ENCODE results near the gene BTN1A1.
"Not testable (repeated sequence)": the region's sequence is repeated elsewhere in the genome, so short reads cannot be mapped to it uniquely, and the experiment has no call there.

The BTN1A1 gene

DNA sequence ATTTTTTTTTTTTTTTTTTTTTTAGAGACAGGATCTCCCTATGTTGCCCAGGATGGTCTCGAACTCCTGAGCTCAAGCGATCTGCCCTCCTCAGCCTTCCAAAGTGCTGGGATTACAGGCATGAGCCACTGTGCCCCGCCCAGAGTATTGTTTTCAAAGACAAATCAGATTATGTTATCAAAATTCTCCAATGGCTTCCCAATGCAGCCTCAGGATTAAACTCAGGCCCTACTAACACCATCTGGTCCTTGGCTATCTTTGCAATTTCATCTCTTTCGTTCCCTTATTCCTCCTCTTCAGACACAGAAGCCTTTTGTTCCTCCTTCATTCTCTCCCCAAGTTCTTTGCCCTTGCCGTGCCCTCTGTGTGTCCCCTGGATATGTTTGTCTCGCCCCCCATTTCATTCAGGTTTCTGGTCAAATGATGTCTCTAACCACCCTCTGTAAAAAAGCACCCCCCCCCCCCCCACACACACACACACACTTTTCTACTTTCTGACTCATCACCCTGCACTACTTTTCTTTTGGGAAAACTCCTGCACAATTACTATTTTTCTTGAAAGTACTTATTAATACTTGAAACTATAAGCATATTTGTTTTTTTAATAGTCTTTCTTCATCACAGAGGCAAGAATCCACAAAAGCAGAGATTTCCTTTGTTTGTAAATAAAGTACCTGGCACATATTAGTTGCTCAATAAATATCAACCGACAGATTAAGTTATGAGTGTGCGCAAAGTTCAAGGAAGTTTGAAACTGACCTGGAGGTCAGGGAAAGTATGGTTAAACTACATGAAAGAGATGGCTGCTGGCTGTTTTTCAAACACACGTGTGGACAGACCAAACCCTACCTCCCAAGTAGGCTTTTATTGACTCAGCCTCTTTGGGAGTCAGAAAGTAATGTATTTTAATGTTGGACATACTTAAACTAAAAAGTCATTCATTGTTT is 16.7 kb downstream of the BTN1A1 start:
- DNase-seq (ENCODE audit: low read depth) = no peak

DNA sequence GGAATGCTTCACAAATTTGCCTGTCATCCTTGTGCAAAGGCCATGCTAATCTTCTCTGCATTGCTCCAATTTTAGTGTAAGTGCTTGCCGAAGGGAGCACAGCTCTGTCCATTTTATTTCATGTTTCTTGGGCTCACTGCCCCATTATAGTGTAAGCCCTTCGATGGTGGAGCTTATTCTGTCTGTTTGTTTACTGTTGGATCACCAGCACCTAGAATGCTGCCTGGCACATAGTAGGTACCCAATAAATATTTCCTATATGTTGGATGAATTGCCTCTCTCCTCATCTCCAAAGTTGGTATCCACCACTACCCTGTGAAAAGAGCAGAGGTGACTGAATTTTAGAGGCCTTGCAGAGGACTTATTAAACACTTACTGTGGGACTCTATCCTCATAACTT is 19.3 kb downstream of the BTN1A1 start:
- DNase-seq (ENCODE audit: low read depth) = no peak

DNA sequence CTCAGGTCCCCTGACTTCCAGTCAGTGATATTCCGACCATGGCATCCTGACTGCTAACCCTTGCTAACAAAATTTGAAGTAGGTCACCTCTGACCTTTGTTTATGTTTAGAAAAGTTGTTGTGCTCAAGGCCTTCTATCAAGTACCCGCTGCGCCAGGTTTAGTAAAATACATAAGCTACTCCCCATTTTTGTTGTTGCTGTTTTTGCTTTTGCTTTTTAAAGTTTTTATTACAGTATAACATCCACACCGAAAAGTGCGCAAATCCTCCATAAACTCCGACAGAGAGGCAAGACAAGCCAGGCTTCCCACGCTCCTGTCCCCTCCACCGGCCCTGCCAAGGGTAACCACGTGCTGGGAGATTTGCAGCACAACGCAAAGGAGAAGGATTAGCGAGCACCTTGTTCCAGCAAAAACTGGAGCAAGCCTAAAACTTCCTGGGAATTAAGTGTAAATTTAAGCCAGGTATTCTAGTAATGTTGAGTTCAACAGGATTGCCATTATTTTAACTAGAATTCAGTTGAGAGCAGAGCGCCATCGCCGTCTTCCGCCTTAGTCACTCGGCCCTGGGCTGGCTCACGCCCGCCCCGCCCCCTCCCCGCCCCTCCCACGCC is 20.2 kb downstream of the BTN1A1 start:
- no peak for DNase-seq (ENCODE audit: low read depth)

DNA sequence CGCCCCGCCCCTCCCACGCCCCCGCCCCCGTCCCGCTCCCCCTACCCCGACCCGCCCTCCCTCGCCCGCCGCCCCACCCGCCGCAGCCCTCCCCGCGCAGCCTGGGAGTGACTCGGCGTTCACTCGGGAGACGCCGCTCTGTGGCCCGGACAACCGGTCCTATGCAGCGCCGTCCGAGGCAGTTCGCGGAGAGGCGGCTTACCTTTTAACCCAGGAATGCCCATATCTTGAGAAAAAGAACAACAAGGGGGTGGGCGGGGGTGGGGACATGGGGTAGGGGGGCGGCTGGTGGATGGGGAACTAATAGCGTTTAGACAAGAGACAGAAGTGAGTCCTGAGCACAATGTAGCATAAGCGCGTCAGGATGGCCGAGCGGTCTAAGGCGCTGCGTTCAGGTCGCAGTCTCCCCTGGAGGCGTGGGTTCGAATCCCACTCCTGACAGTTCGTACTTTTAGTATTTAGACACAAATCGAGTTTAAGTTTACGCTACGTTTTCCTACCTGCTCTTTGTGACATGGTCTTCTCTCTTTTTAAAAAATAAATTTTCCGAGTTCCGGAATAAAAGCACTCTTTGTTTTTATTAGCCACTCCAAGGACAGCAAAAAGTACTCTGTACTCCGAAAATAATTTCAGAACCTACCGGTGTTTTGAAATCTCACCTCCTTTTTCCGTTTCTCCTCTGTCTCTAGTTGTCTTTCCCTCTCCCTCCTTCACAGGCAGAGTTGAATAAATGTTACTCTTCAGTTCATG is 20.9 kb downstream of the BTN1A1 start:
- DNase-seq (ENCODE audit: low read depth) = peak; percentile 69

DNA sequence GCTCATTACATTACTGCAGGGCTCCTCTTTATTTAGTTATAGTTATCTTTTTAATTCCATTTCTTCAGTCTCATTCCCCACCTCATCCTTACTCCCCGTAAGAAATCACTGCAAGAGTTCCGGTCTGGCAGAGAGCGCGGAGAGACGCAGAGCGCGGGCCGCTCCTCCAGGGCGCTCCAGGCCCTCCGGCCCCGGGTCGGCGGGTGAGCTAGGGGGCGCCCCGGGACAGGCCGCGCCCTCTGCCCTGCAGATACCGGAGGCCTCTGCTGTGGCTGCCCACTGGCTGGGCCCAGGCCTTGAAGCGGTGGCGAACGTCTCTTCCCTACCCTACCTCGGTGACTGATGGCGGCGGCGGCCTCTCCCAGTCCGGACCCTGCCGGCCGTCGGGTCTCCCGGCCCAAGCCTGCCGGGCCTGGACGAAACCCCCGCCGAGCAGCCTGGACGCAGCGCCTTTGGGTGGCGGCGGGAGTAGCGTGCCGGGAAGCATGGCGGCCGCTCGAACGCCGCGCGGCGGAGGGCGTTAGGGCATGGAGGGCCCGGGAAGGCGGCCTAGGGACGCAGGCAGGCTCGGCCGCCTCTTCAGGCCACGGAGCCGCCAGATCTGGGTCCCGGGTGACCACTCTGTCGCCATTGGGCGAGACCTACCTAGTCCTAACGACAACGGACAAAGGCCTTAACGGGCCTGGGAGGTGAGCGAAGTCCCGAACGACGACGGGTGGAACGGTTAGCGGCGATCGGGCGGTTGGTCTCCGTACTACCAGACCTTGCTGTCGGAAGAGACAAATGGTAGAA is 21.7 kb downstream of the BTN1A1 start:
- DNase-seq (ENCODE audit: low read depth) = peak; percentile 61

DNA sequence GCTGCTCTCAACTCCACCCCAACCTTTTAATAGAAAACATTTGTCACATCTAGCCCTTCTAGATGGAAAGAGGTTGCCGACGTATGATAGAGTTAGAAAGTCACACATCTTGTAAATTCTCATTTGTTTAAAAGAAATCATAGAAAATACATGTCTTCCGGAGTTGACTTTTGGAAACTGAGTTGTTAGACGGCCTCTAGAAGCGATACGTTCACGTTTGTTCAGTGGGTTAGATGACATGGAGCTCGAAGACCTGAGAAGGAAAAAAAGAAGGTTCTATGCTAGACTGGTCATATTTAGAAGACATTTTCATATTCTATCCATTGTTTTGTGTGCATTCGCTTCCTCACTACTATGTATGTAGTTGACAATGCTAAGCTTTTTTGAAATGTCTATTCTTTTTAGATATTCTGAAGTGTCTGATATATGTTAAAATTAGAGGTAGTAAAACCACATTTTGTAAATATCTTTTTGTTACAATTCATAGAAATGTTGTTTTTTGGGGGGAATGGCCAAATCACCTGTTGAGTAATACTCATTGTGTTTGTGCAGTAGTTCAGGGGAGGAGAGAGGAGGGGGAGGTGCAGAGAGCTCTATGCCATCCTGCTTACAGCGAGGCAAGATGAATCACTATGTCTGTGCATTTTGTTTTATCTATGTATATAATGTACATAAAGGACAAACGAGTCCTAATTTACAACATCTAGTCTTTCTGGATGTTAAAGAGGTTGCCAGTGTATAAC is 22.6 kb downstream of the BTN1A1 start:
- DNase-seq (ENCODE audit: low read depth) = not testable (repeated sequence)

DNA sequence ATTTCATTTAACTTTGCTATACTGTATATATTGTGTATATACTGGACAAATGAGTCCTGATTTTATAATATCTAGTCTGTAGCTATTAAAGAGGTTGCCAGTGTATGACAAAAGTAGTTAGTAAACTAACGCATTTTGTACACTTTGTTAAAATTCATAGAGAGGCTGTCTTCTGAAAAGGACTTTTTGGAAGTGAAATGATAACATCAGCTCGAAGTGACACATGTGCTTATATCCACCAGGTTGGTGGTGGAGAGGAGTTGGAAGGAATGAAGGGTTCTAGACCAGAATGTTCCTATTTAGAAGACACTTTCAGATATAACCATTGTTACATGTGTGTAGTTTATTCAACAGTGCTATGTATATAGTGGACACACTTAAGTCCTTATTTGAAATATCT is 24.2 kb downstream of the BTN1A1 start:
- not testable (repeated sequence) for DNase-seq (ENCODE audit: low read depth)

DNA sequence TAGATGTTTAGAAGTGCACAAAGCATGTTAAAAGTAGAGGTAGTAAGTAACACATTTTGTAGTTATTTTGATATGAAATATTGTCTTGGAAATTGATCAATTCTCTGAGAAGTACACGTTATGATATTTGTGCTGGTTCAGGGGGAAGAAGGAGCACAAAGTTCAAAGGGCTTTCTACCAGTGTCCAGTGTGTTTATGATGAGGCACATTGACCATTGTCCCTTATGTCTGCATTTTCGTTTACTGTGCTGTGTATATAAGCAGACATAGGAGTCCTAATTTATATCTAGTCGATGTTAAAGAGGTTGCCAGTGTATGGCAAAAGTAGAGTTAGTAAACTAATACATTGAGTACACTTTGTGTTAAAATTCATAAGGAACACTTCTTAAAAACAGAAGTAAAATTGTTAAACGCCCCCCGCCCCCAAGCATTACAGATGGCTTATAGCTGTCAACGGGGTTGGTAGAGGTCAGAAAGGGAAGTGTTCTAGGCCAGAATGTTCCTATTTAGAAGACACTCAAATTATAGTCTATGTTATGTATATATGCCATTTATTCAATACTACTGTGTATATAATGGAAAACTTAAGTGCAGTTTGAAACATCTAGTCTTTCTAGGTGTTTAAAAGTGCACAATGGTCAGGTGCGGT is 24.7 kb downstream of the BTN1A1 start:
- no peak for DNase-seq (ENCODE audit: low read depth)

DNA sequence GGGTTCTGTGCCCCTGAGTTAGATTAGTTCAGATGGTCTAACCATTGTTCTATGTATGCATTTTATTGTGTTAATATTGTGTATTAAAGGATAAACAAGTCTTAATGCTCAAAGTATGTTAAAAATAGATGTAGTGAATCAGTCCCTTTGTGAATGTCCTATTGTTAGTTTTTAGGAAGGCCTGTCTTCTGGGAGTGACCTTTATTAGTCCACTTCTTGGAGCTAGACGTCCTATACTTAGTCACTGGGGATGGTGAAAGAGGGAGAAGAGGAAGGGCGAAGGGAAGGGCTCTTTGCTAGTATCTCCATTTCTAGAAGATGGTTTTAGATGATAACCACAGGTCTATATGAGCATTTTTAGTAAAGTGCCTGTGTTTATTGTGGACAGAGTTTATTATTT is 25.7 kb downstream of the BTN1A1 start:
- DNase-seq (ENCODE audit: low read depth) = no peak

DNA sequence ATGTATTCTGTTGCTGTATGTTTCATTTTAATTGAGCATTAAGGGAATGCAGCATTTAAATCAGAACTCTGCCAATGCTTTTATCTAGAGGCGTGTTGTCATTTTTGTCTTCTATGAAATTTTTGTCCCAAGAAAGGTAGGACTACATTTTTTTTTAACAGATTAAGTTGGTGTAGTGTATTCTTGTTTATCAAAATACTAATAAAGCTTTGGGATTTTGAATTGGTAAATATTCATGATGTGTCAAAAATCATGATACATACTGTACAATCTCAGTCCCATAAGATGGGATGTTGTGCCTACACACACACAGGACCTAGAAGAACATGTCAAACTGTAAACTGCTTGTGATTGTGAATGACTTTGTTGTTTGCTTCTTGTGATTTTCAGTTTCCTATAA is 26.8 kb downstream of the BTN1A1 start:
- no peak for DNase-seq (ENCODE audit: low read depth)

DNA sequence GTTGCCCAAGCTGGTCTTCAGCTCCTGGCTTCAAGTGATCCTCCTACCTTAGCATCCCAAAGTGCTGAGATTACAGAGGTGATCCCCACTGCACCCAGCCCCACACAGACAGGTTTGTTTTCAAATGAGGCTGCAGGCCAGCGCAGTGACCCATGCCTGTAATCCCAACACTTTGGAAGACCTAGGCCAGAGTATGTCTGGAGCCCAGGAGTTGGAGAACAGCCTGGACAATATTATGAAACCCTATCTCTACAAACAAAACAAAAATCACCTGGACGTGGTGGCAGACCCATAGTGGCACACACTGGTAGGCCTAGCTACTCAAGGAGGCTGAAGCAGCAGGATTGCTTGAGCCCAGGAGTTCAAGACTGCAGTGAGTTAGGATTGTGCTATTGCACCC is 30.1 kb downstream of the BTN1A1 start:
- DNase-seq (ENCODE audit: low read depth) = no peak

DNA sequence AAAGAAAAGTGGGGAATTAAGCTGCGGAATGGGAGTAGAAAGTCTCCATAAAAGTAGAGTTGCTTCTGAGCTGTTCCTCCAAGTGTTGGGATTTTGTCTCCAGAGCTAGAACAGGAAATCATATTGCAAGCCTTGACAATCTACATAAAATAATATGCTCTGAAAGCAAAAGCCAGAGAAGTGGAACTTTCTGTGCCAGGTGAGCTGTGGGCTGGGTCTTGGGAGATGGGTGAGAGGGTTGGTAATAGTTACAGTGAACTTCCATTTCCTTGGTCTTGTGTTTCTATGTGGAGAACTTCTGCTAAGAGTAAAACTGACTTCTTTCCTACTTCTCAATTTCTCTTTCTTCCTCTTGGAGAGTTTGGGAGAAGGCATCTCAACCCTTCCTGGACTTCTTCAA is 31.8 kb downstream of the BTN1A1 start:
- no peak for DNase-seq (ENCODE audit: low read depth)

DNA sequence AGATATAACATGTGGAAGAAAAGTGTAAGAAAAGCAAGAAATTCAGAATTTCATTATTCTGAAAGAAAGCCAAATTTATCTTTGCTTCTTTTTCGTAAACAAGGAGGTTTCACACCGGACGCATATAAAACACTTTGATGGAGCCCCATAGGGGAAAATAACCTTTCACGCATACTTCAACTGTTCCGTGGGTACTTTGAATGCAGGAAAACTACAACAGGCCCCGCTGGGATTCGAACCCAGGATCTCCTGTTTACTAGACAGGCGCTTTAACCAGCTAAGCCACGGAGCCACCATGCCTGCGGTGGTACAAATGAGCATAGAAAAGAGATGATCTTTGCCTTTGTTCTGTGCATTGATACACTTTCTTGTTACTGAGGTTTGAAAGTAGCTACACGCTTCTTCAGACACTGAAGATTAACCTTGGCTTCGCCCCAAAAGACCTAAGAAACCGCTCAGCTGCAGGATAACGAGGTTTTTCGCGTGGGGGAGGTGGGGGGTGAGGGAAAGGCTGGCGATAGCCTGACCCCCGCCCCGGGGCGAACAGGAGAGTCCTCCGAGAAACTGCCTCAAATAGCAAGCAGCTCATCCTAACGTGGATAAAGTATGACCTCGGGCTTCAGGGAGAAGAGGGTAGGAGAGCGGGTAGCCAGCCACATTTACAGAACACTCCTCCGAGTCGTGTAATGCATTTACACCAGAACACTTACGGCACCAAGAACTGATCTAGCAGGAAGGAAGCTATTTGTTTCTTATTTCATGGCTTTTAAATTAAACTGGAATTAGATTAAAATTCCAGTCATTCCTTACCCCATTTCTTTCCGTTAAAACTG is 32.8 kb downstream of the BTN1A1 start:
- peak; percentile 83 for DNase-seq (ENCODE audit: low read depth)

DNA sequence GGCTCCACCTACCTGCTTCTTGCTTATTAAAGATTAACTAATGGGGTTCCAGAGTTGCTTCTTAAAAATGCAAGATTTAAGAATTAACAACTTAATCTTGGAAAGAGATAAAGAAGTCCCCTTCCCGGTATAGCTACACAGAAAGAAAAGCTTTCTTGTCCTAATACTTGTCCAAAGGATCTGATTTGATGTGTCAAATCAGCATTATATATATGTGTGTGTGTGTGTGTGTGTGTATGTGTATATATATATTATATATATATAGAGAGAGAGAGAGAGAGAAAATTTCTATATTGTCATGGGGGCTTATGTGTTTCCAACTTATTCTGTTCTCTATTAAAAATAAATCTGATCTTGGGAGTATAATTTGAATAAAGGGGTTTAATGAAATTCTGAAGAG is 33.4 kb downstream of the BTN1A1 start:
- DNase-seq (ENCODE audit: low read depth) = no peak

DNA sequence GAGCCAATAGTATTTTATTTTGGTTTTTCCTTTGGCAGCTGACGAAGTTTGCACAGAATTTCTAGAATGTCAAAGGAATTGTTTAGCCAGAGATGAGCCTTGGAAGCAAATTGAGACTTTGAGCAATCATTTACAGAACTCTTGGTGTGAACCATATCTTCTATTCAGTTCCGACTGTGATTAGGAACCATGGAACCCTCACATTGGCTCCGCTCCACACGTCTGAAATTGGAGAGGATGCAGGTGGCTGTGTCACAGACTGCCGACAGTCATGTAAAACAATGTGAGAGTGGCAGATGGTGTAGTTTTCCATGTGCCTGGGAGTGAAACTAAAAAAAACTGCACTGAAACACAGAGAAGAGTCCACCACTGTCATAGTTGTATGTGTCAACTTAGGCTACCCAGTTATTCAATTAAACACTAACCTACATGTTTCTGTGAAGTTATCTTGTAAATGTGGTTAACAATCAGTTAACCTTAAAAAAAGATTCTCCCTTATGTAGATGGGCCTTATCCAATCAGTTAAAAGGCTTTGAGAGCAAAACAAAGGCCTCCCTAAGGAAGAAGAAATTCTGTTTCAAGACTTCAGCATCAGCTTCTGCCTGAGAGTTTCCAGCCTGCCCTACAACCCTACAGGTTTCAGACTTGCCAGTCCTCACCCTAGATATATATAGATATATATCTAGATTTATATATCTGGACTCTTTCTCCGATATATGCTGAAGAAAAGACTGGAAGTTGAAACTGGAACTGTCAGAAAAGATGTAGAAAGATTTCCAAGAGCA is 34.8 kb downstream of the BTN1A1 start:
- DNase-seq (ENCODE audit: low read depth) = no peak

DNA sequence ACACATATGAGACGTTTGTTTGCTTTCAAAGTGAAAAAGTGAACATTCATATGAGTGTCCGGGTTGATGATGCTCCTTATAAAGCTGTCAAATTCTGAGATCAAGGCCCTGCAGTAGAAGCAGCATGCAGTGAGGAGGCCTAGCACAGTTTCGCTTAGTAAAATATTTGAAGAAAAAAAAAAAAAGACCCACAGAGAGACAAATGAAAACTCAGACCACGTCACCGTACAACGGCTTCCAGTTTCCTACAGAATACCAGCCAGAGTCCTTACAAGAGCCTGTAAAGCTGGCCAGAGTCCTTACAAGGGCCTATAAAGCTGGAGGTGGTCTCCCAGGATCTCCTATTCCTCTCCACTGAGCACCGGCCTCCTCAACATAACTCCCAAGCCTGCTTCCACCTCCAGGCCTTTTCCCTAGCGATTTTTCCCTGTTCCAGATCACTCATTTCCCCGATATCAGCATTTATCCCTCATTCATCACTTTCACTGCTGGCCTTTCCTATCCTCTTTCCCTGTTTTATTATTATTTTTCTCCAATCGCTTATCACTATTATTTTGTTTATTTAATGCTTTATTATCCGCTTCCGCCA is 36.6 kb downstream of the BTN1A1 start:
- no peak for DNase-seq (ENCODE audit: low read depth)

DNA sequence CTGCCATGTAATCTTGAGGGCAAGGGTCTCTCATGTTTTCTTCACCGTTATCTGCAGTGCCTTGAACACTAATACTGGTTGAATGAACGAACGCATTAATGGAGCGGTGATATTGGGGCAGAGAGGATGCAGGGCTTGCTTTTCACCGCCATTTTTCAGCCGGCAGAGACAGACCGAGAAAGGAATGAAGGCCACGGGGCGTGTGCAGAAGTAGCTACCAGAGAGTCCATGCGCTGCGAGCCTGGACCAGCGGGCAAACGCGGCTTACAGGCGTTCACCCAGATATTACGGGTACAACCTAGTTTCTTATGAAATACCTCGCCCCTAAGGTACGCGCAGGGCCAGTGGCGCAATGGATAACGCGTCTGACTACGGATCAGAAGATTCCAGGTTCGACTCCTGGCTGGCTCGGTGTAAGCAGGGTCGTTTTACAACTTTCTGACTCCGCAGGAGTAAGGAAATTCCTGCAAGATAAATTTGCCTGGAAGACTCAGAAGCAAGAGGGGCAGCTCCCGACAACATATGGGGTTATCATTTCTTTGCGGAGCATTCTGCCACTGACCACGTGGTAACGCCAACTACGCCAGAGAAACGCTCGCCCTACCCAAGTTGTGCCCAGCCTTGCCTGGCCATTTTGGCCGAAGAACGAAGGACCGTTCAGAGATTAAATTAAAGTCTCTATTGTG is 37.2 kb downstream of the BTN1A1 start:
- DNase-seq (ENCODE audit: low read depth) = peak; percentile 75
